Heart left ventricle (tissue), 13 donors: ENCODE measurements around the gene ITGBL1.

Source experiments
- POLR2A ChIP-seq, 2 donors: fragments of 450-650 bp; IDR thresholded peaks; one replicate each; pipeline ENCODE4 v1.6.1; 2017; ENCODE audit warnings: antibody characterized with exemption in 2 of 2, mild to moderate bottlenecking in 2 of 2, moderate library complexity in 2 of 2
- TF ChIP-seq, protein P1 (sequence below), 12 donors: fragments of 200-600 bp; sonication (generic) in 4 of 12; IDR thresholded peaks; one replicate each; pipeline versions ENCODE4 v1.5.0 to v1.8.0; 2018 to 2022; ENCODE audit warnings: antibody characterized with exemption in 12 of 12, mild to moderate bottlenecking in 5 of 12
- donor health status: ischemic (EF 13 %, LVEDD 7.1; RV severe dilation, severe dysfunction).
- donor health status: DM: no; HTN: yes; CAD: no.
- donor health status: DM: no; HTN: no; CAD: no.
- donor health status: ischemic (EF 25% LVEDD 6.9; RV normal size, moderate dysfunction).
- donor health status: ischemic (EF 25% LVEDD 5.7; RV mildly dilated, moderate dysfunction).
- donor health status: ischemic (EF 35%, LVEDD 5.7; RV mildly dilated, moderate dysfunction).
- donor health status: nonischemic (EF 11% LVEDD 7.7; RV severe dilation, severe dysfunction).
- donor health status: DM: yes; HTN: yes; CAD: no.
- donor health status: PGD.
- donor health status: ischemic (EF 29% LVEDD 5.4; RV normal size, mild dysfunction).
- donor health status: nonischemic (EF 23%, LVEDD 6.1; RV moderate dilation, normal function).

DNA sequence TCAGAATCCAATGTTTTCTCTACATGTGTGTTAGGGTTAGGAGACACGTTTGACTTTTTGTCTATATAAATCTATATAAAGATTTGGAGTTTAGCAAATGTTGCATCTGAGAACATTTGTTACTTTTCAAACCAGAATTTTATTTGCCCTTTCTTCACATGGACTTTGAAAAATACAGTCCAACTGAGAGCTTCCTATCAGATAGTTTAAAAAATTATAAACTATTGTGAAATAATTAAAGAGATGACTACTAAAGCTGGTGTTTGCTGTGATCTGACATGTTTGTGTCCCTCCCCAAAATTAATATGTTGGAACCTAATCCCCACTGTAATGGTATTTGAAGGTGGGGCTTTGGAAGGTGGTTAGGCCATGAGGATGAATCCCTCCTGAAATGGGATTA lies 297.1 kb downstream of the ITGBL1 start:
- TF ChIP-seq, protein P1, sequence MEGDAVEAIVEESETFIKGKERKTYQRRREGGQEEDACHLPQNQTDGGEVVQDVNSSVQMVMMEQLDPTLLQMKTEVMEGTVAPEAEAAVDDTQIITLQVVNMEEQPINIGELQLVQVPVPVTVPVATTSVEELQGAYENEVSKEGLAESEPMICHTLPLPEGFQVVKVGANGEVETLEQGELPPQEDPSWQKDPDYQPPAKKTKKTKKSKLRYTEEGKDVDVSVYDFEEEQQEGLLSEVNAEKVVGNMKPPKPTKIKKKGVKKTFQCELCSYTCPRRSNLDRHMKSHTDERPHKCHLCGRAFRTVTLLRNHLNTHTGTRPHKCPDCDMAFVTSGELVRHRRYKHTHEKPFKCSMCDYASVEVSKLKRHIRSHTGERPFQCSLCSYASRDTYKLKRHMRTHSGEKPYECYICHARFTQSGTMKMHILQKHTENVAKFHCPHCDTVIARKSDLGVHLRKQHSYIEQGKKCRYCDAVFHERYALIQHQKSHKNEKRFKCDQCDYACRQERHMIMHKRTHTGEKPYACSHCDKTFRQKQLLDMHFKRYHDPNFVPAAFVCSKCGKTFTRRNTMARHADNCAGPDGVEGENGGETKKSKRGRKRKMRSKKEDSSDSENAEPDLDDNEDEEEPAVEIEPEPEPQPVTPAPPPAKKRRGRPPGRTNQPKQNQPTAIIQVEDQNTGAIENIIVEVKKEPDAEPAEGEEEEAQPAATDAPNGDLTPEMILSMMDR (IDR thresholded peaks at IDR 0.05): no peak
- TF ChIP-seq POLR2A (IDR thresholded peaks at IDR 0.05): no peak
